Left renal pelvis (tissue), 4 donors: Measurements from ENCODE around the gene UBAC1. TPM values are rescaled to one million over a fixed set of nuclear protein-coding genes. Genes with fewer than 3 reads are reported as not detected.
"Not testable (repeated sequence)": the region's sequence is repeated elsewhere in the genome, so short reads cannot be mapped to it uniquely, and the experiment has no call there.

ENCODE experiments used
- DNase-seq, 4 donors: peaks; one replicate each; pipeline ENCODE4 v3.0.0-alpha.2; 2013; ENCODE audit warnings: low read depth in 4 of 4, low spot score in 3 of 4
- polyA plus RNA-seq, 4 donors: library from polyadenylated mRNA; unstranded; fragments of 120-200 nt; gene quantifications; one replicate each; pipeline ENCODE4 v1.2.1, GENCODE V29; 2013; ENCODE audit not compliant: insufficient read length in 4 of 4

The UBAC1 gene
- polyA plus RNA-seq, 4 donors = 27.3 to 36.1 (median 31.4) TPM

DNA sequence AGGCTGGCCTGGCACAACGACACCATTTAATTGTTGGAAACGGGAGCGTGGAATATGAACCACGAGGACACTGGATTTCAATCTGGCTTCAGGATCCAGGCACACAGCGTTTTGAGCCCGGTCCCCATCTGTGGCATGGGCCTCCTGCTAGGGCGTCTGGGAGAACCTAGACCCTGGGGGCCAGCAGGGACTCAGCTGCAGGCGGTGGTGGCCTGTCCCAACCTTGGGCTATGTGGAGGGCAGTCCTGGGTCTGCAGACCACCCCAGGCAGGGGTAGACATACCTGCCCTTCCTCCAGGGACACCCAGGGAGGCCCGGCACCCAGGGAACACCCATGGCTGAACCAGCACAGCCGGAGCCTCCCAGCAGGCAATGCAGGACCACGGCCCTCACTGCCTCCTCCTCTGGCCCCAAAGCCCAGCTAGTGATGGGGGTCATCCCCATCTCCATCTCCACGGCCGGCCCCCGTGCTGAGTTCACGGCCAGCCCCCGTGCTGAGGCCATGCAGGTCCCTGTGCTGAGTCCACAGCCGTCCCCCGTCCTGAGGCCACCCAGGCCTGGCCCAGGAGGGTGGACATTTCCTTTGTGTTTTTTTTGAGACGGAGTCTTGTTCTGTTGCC lies 18.5 kb upstream of the UBAC1 start:
- DNase-seq = no peak

DNA sequence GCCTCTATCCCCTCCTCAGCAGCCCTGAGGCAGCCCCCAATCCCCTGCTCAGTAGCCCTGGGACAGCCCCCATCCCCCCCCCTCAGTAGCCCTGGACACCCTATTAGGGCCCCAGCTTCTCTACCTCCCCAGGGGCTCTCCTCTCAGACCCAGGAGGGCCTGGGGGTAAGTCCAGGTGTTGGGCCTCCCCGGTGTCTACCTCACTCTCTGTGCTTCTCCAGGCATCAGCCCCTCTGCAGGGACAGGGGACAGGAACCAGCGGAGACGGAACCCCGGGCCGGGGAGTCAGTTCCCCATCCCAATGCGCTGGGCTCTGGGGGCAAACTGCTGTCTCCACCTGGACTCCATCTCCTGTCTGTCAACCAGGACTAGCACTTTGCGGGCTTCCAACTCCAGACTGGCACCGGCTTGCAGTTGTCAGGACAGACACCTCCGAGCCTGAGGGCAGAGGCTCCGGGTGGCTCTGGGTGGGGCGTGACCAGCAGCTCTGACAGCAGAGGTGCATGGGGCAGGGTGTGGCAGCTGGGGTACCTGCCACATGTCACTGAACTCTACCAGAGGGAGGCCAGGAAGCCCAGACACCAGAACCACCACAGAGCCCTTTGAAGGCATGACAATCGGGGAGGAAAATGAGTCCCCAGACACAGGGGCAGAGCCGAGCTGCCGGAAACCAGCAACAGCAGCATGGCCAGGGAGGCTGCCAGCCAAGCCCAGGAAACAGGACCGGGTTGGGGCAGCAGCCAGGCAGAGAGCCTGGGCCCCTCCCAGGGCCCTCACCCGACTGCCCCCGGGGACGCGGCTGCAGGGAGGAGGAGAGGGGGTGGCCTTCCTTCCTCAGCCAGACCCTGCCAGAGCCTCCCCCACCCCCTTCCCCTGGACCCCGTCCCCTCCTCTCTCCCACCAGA lies 17.7 kb upstream of the UBAC1 start:
- no peak for DNase-seq

GRCh38 chr9:135976944-135977343 lies 15.8 kb upstream of the UBAC1 start:
- DNase-seq = no peak

DNA sequence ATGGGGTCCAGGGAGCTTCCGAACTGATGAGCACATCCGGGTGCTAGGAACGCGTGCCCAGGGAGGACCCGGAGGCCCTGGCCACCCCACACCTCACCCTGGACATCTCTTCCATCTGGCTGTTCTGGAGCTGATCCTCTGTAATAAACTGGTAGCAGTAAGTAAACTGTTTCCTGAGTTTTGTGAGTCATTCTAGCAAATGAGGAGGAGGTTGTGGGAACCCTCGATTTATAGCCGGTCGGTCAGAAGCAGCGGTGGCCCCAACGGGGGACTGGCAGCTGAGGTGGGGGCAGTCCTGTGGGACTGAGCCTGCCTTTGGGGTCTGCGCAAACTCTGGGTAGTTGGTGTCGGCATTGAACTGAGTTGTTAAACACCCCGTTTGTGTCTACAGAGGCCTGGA lies 15.4 kb upstream of the UBAC1 start:
- DNase-seq = no peak

DNA sequence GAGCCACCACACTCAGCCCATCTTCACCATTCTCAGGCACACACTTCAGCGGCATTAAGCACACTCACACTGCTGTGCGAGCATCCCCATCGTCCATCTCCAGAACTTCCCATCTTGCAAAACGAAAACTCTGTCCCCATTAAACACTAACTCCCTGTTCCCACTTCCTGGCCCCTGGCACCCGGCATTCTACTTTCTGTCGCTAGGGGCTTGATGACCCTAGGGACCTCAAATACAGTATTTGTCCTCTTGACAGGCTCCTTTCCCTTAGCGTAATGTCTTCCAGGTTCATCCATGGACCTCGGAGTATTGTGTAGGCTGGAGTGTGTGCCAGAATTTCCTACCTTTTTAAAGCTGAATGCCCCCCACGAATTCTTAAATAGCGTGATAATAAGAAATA lies 14.7 kb upstream of the UBAC1 start:
- no peak for DNase-seq

DNA sequence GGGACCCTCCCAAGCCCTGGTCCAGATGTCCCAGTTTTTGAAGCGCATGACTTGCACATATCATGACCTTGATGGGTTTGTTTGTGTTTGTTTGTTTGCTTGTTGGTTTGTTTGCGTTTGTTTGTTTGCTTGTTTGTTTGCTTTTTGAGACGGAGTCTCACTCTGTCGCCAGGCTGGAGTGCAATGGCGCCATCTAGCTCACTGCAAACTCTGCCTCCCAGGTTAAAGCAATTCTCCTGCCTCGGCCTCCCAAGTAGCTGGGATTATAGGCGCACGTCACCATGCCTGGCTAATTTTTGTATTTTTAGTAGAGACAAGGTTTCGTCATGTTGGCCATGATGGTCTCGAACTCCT lies 13.0 kb upstream of the UBAC1 start:
- no peak for DNase-seq

- no peak for DNase-seq
These were observed 12.4 kb upstream of the UBAC1 start for GRCh38 chr9:135973277-135974219.

DNA sequence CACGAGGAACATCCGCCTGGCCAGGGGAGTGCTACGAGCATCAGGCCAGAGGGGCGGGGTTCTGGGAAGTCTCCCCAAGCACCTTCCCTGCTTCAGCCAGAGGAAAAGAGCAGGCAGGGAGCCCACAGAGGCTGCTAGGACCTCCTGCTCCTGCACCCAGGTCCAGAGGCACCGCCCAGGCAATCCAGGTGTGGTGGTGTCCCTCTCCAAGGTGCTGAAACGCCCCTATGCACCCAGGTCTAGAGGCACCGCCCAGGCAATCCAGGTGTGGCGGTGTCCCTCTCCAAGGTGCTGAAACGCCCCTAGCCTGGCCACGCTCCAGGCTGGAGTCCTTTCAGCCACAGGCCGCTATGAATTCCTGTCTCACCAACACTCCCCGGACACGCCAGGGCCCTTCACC lies 10.7 kb upstream of the UBAC1 start:
- DNase-seq = peak in 3 of 4 donors; percentile 66 to 70 (median 68)

DNA sequence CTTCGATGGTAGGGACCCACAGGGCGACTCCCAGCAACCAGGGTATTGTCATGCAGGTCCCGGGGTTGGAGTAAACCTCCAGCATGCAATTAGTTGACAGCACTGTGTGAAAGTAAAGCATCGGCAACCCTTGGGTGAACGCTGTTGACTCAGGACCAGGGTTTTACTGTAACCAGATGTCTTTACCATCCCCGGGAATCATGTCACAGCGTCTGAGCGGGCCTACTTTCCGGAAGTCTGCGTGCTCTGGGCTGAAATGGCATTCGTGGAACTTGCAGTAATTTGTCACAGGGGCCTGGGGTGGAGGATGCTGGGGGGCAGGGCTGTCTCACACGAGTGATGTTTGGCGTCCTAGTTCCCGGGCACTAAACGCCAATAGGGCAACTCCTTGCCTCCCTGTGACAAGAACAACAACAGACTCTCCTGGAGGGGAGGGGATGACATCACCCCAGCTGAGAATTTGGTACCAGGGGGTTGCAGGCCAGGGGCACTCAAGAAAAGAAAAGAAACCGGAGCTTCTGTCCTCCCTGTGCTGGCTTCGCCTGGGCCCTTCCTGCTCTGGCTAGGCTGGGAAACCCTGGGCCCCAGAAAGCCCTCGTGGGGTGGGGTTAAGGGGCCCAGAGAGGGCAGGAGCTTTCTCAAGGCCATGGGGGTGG lies 10.1 kb upstream of the UBAC1 start:
- no peak for DNase-seq

GRCh38 chr9:135970128-135970815 lies 9.1 kb upstream of the UBAC1 start:
- DNase-seq = no peak

GRCh38 chr9:135969064-135969683 lies 8.0 kb upstream of the UBAC1 start:
- DNase-seq = no peak

GRCh38 chr9:135968601-135969000 lies 7.4 kb upstream of the UBAC1 start:
- no peak for DNase-seq

- DNase-seq = no peak
These were observed 6.9 kb upstream of the UBAC1 start for GRCh38 chr9:135968083-135968476.

GRCh38 chr9:135966916-135967260 lies 5.7 kb upstream of the UBAC1 start:
- DNase-seq = not testable (repeated sequence)

- no peak for DNase-seq
These were observed 4.1 kb upstream of the UBAC1 start for GRCh38 chr9:135965124-135965756.

- no peak for DNase-seq
These were observed 2.8 kb upstream of the UBAC1 start for GRCh38 chr9:135963938-135964337.

- DNase-seq = no peak
These were observed 2.2 kb upstream of the UBAC1 start for GRCh38 chr9:135963338-135963737.

DNA sequence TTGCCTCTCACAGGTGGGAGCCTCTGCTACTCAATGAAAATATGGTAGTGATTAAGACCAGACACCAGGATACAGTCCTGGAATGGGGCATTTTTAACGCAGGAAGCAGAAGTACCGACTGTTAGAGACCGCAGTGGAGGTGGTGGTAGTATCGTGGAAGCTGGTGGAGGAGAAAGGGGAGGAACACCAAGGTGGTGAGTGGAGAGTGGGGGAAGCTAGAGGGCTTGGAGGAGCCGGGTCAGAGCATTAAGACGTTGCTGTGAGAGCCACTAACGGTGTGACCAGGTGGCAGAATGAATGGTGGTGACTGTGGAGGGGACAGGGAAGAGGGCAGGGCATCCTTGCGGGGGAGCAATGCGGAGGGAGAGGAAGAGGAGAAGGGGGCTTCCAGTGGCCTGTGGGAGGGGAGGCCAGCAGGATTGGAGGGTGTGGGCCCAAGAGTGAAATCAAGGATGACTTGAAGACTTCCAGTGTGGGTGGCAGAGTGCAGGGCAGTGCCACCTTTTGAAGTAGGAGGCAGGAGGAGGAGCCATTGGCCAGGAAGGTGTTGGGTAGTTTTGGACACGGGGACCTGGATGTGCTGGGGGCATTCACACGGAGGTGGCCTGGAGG lies 1.6 kb upstream of the UBAC1 start:
- DNase-seq = no peak
